Renal cortical epithelial cell (primary cell): Measurements from ENCODE around the gene TMC3. TPM values are rescaled to one million over a fixed set of nuclear protein-coding genes. Genes with fewer than 3 reads are reported as not detected.

Source experiments
- total RNA-seq: library from RNA; depleted of rRNA; stranded (reverse); fragments of >200 nt; gene quantifications from 2 replicates; pipeline ENCODE4 v1.2.3, GENCODE V29; 2014

The TMC3 gene
- total RNA-seq, 1 donor from 2014 or later: not detected

Other genes with a start within 250 kb of the TMC3 start
- not detected in 2 replicates for gene CFAP161, start 239.9 kb downstream of the TMC3 start, total RNA-seq
- 0.05 and 0.69 TPM in 2 replicates for gene IL16, start 177.3 kb downstream of the TMC3 start, total RNA-seq
- 0.52 and 3.0 TPM in 2 replicates for gene STARD5, start 50.1 kb downstream of the TMC3 start, total RNA-seq